Ammon's horn (tissue), 1 donor: ENCODE data around the gene COMMD10.

Experiments used
- DNase-seq: peaks from one replicate; pipeline ENCODE4 v3.0.0-alpha.2; 2016; ENCODE audit warnings: low spot score

The COMMD10 gene

GRCh38 chr5:116292321-116292720 is 207.5 kb downstream of the COMMD10 start:
- DNase-seq, result no peak

GRCh38 chr5:116296335-116297072 is 211.7 kb downstream of the COMMD10 start:
- no peak for DNase-seq

GRCh38 chr5:116297296-116297814 is 212.5 kb downstream of the COMMD10 start:
- no peak for DNase-seq

- no peak for DNase-seq
Measured at GRCh38 chr5:116299746-116300640, 215.2 kb downstream of the COMMD10 start.

- DNase-seq, result no peak
Measured at GRCh38 chr5:116301110-116301509, 216.3 kb downstream of the COMMD10 start.

GRCh38 chr5:116303340-116303739 is 218.5 kb downstream of the COMMD10 start:
- DNase-seq, result no peak

- no peak for DNase-seq
Measured at GRCh38 chr5:116303810-116304209, 219.0 kb downstream of the COMMD10 start.

GRCh38 chr5:116305899-116306298 is 221.1 kb downstream of the COMMD10 start:
- no peak for DNase-seq

- no peak for DNase-seq
Measured at GRCh38 chr5:116306846-116307245, 222.0 kb downstream of the COMMD10 start.

- DNase-seq, result no peak
Measured at GRCh38 chr5:116308391-116308790, 223.6 kb downstream of the COMMD10 start.

GRCh38 chr5:116313366-116313765 is 228.5 kb downstream of the COMMD10 start:
- DNase-seq, result no peak

- no peak for DNase-seq
Measured at GRCh38 chr5:116315531-116315930, 230.7 kb downstream of the COMMD10 start.

GRCh38 chr5:116318091-116318854 is 233.4 kb downstream of the COMMD10 start:
- DNase-seq, result no peak

- no peak for DNase-seq
Measured at GRCh38 chr5:116320486-116320885, 235.7 kb downstream of the COMMD10 start.

GRCh38 chr5:116329503-116329902 is 244.7 kb downstream of the COMMD10 start:
- DNase-seq, result no peak

- no peak for DNase-seq
Measured at GRCh38 chr5:116340799-116341198, 256.0 kb downstream of the COMMD10 start.
